Measurements from ENCODE around the gene INPP5B.

Gene INPP5B

GRCh38 chr1:37828410-37829074 lies 118.3 kb downstream of the INPP5B start:
- no peak for DNase-seq

- peak; percentile 24 for DNase-seq
These were observed 121.3 kb downstream of the INPP5B start for GRCh38 chr1:37825506-37825905.

- DNase-seq: no peak
These were observed 122.9 kb downstream of the INPP5B start for GRCh38 chr1:37824001-37824400.

GRCh38 chr1:37822906-37823815 lies 123.7 kb downstream of the INPP5B start:
- no peak for DNase-seq

GRCh38 chr1:37821481-37821880 lies 125.4 kb downstream of the INPP5B start:
- no peak for DNase-seq

GRCh38 chr1:37817481-37817880 lies 129.4 kb downstream of the INPP5B start:
- DNase-seq: no peak

GRCh38 chr1:37814252-37814651 lies 132.6 kb downstream of the INPP5B start:
- no peak for DNase-seq

GRCh38 chr1:37813529-37814145 lies 133.2 kb downstream of the INPP5B start:
- no peak for DNase-seq

- DNase-seq: peak; percentile 66
These were observed 135.7 kb downstream of the INPP5B start for GRCh38 chr1:37811027-37811655.
